Measurements from ENCODE around the gene MCF2L2.
A peak's percentile ranks its signal among the peaks of the same experiment; 100 is the strongest.
"Not testable (repeated sequence)": the region's sequence is repeated elsewhere in the genome, so short reads cannot be mapped to it uniquely, and the experiment has no call there.

MCF2L2 gene

DNA sequence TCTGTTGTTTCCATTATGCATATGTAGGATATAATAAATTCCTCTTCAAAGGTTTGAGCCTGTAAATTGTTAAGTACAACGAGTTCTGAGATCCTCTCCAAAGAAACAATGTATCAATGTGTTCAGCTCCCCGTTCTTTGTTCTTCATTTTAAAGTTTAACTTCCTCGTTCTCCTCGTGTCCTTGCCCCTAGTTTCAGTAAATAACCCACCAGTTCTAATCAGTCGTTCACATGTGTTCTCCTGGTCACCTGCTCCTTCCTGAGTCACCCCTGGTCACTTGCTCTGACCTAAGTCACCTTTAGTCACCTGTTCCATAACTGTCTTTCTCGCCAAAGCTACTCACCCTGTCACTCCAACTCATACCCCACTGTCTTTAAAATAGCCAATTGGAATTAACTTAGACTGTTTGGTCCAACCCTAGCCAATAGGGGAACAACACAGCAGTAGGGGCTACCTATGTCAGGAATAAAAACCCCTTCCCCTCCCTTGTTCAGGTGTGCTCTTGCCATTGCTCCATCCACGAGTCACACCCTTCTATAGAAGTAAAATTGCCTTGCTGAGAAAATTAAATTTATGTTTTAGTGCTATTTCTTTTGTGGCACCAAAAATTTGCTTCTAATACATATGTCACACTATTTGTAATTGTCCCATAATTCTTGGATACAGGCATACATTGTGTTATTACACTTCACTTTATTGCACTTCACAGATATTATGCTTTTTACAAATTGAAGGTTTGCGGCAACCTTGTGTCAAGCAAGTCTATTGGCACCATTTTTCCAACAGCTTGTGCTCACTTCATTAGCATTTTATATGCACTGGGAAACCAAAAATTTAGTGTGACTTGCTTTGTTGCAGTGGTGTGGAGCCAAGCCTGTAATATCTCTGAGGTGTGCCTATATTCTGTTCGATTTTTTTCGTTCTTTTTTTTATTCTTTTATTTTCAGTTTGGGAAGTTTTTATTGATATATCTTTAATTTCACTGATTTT is 15.3 kb upstream of the MCF2L2 start:
- no peak for DNase-seq (ENCODE audit: low read depth in 2 of 2)

DNA sequence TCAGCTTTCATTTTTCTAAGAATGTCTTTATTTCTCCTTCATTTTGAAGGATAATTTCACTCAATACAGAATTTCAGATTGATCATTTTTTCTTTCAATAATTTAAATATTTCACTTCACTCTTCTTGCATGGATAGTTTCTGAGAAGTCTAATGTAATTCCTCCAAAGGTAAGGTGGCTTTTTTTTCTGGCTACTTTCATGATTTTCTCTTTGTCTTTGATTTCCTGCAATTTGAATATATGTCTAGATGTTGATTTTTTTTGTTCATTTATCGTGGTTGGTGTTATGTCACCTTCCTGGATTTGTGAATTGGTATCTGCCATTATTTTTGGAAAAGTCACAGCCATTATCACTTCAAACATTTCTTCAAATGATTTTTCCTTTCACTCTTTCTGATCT is 14.6 kb upstream of the MCF2L2 start:
- DNase-seq (ENCODE audit: low read depth in 2 of 2): no peak

DNA sequence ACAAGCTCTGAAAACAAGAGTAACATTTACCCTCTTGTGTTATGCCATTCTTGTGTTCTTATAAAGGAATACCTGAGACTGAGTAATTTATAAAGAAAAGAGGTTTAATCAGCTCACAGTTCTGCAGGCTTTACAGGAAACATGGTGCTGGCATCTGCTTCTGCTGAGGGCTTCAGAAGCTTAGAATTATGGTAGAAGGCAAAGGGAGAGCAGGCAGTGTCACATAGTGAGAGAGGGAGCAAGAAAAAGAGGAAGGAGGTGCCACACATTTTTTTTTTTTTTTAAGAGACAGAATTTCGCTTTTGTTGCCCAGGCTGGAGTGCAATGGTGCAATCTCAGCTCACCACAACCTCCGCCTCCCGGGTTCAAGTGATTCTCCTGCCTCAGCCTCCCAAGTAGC is 12.1 kb upstream of the MCF2L2 start:
- DNase-seq (ENCODE audit: low read depth in 2 of 2): not testable (repeated sequence)

DNA sequence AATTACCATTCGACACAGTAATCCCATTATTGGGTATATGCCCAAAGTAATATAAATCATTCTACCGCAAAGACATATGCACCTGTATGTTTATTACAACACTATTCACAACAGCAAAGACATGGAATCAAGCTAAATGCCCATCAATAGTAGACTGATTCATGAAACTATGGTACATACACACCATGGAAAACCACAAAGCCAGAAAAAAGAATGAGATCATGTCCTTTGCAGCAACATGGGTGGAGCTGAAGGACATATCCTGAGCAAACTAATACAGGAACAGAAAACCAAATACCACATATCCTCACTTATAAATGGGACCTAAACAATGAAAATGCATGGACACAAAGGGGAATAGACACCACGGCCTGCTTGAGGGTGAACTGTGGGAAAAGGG is 11.1 kb upstream of the MCF2L2 start:
- DNase-seq (ENCODE audit: low read depth in 2 of 2): no peak

DNA sequence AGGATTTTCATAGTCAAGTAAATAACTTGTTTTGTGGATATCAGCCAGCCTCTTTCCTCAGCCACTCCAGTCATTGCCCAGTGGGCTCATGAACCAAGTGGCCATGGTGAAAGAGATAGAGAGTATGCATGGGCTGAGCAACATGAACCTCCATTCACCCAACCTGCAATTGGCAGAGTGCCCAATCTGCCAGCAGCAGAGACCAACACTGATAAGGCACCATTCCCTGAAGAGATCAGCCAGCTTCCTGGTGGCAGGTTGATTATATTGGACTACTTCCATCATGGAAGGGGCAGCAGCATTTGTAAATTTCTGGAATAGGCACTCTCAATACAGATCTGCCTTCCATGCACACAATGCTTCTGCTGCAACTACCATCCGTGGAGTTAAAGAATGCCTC is 10.3 kb upstream of the MCF2L2 start:
- DNase-seq (ENCODE audit: low read depth in 2 of 2): no peak

DNA sequence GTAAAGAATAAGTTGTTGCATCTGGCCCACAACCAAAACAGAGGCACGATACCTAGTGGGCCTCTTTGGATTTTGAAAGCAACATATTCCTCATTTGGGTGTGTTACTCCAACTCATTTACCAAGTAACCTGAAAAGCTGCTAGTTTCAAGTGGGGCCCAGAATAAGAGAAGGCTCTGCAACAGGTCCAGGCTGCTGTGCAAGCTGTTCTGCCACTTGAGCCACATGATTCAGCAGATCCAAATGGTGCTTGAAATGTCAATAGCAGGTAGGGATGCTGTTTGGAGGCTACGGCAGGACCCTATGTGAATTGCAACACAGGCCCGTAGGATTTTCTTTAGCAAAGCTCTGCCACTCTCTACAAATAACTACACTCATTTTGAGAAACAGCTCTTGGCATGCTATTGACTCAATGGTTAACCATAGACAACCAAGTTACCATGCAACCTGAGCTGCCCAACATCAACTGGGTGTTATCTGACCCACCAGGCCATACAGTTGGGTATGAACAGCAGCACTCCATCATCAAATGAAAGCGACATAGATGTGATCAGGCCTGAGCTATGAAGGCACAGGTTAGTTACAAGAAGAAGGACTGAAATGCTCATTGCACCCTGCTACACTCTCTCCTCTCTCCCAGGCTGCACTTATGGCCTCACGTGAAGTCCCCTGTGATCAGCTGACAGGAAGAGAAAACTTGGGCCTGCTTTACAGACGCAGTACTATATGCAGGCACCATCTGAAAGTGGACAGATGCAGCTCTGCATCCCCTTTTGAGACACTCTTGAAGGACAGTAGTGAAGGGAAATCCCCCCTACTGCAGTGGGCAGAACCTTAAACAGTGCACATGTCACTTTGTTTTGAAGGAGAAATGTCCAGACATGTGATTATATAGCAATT is 9.5 kb upstream of the MCF2L2 start:
- no peak for DNase-seq (ENCODE audit: low read depth in 2 of 2)

DNA sequence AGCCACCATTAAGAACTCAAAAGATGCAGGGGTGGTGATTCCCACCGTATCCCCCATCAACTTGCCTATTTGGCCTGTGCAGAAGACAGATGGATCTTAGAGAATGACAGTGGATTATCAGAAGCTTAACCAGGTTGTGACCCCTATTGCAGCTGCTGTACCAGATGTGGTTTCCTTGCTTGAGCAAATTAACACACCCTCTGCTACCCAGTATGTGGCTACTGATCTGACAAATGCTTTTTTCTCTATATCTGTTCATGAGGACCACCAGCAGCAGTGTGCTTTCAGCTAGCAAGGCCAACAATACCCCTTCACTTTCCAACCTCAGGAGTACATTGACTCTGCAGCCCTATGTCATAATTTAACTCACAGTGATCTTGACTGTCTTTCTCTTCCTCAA is 8.6 kb upstream of the MCF2L2 start:
- DNase-seq (ENCODE audit: low read depth in 2 of 2): no peak

DNA sequence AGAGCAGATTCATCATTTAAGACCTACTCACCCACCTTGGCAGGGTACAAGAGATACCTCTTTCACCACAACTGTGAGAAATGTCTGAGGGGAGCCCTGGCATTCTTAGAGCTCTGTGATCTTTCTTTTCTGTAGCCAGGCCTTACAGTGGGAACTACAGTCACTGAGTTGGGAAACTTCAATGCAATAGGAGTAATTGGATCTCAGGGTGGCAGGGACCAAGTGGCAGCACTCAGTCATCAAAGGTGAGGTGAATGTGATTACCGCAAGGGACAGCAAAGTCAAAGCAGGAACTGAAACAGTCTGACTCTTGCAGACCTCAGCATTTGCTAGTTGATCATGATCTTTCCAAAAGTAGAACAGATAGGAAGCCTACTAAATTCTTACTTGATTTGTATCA is 7.2 kb upstream of the MCF2L2 start:
- peak in 1 of 2 donors; percentile 36 for DNase-seq (ENCODE audit: low read depth in 2 of 2)

DNA sequence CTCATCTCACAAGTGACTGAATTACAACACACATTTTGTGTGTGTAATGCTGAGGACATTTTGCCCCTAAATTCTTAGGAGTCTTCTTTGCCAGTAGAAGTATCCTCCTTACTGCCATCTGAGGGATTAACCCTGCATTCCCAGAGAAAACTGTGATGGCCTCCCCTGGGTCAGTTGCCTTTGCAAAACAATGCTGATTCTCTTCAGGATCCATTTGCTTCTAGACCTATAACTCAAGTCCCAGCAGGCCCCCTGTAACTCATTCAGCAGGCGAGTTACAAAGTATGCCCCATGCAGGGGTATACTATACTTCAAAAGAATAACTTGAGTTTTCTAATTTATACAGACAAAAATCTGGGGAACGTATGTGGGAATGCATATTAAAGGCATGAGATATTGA is 6.6 kb upstream of the MCF2L2 start:
- DNase-seq (ENCODE audit: low read depth in 2 of 2): no peak

DNA sequence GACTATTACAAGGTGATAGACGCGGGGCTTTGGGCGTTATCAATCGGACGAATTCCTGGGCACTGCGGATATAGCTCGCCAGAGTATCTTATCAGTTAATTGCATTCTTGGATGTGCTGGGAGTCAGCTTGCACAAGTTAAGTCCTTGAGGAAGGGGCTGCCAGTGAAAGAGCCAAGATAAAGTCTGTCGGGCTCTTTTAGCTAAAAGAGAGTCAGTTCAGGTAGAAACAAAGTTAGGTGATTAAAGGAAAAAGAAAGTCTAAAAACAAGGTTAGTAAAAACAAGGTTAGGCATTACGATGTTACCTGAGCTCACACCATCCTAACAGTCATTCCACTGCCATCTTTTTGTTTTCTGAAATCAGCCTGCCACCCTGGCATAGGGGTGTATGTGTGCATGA is 6.1 kb upstream of the MCF2L2 start:
- DNase-seq (ENCODE audit: low read depth in 2 of 2): no peak

DNA sequence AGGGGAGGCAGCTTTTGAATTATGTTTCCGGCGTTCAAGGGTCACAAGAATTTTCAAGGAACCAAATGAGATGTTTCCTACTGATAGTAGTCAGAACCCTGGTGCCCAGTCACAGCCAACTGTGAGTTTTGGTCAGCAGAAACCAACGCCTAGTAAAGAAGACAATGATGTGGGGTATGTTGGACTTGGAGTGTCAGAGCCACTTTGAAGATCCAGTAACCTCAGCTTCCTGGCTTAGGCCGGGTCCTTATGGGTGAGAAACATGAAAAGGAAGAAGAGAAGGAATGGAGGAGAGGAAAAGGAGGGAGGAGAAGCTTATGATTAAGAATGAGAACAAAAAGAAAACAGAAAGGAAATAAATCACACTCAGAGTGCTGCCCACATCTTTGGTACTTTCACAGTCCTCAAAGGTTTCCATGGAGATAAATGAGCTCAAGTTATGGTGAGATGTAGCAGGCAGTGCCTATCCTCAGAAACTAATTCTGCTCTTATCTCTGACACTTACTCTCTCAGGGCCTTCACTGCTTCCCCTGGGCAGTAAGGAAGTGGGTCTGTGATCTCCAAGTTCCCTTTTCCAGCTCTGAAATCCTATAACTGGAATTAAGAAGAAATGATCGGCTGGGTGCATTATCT is 2.0 kb upstream of the MCF2L2 start:
- peak in 1 of 2 donors; percentile 23 for DNase-seq (ENCODE audit: low read depth in 2 of 2)

DNA sequence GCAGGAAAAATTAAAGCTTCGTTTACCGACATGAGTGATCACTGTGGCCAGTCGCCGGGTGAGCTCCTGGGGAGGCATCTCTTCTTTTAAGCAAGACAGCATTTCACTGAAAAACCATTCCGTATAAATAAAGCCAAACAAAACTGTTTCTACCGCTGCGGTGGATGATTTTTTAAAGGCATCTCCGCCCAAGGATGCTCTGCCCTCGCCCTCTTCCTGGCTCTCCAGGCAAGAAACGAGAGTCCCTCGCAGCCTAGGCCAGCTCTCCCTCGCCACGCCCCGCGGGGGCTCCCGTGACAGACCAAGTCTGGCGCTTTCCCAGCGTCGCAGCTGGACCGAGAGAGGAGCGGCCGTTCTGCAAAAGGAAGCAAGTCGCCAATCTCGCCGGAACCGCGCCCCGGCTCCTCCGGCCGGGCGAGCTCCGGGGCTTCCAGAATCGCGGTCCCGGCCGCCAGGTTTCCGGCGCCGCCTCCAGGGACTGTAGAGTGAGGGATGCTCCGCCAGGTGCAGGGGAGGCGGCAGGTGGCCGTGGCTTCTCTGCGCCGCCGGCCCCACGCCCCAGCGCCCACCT is 458 bp downstream of the MCF2L2 start:
- DNase-seq (ENCODE audit: low read depth in 2 of 2): peak in 1 of 2 donors; percentile 14

DNA sequence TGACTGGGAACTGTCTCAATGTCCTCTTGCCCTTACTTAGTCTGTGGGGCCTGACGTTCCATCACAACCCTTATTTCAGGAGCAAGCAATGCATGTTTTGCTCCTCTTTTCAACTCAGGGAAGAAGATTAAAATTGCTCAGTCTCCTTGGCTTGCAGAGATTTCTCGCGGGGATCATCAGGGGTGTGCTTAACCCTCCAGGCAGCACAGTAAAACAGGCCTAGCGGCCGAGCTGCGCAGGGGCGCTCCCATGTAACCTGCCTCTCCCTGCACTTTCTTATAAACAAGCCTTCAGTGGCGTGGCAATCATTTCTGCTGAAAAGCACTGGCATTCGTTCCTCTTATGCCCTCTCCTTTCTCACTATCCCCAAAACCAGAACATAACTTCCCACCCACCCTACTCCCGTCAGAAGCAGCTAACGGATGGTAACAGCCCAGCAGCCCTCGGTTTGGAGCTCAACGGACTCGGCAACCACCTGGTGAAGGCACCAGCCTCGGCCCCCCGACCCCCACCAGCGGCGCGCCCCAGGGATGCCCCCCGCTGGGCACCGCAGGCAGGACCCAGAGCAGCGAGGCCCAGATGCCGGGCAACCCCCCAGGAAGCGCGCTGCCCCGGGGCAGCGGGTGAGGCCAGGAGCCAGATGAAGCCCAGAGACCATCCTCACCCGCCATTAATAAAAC is 1.1 kb downstream of the MCF2L2 start:
- DNase-seq (ENCODE audit: low read depth in 2 of 2): no peak

DNA sequence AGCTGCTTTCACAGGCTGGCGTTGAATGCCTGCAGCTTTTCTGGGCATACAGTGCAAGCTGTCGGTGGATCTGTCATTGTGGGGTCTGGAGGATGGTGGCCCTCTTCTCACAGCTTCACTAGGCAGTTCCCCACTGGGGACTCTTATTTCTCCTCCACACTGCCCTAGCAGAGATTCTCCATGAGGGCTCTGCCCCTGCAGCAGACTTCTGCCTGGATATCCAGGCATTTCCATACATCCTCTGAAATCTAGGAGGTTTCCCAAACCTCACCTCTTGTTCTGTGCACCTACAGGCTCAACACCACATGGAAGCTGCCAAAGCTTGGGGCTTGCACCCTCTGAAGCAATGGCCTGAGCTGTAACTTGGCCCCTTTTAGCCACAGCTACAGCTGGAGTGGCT is 9.6 kb downstream of the MCF2L2 start:
- DNase-seq (ENCODE audit: low read depth in 2 of 2): not testable (repeated sequence)

DNA sequence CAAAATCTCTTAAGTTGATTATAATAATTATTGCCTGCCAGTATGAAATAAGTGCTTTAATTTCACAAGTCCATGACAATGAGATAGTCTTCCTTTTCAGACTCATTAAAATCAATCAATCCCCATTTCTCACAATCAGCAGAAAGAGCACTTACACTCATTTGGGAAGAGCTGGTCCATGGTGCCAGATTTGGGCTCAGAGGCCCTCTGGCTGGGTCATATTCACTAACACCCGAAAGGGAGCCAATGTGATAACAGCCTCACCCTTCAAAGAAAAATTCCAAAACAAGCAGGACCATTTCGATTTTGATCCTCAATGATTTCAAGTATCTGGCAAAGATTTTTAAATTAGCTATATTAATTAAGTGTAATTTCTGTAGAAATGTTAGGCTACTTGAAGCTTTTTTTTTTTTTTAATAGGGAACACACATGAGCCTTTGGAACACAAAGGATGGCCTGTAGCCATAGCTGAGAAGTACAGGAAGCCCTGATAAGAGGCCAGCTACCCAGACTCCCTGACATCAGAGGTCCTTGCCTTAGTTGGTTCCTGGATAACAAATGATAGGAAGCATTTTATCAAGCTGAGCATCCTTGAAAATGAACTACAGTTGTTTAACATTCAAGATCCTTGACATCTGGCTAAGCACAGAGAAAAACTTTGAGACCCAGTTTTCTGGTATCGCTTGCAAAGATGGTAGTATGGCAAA is 17.1 kb downstream of the MCF2L2 start:
- no peak for DNase-seq (ENCODE audit: low read depth in 2 of 2)

DNA sequence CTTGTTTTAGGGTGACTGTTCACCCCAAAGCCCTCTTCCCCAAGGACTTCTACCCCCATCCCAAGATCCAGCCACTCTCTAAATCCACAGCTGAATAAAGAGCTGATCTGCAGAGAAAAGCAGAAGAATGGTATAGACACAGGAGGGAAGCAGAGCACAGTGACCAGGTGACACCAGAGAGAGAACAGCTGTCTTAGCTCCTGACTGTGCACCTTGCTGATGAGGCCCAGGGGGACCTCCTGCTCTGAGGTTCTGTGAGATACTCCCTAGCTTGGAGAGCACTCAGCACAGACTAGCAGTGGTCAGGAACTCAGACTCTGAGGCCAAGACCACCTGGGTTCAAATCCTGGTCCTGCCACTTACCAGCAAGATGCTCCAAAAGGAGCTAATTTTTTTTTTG is 17.7 kb downstream of the MCF2L2 start:
- DNase-seq (ENCODE audit: low read depth in 2 of 2): no peak

DNA sequence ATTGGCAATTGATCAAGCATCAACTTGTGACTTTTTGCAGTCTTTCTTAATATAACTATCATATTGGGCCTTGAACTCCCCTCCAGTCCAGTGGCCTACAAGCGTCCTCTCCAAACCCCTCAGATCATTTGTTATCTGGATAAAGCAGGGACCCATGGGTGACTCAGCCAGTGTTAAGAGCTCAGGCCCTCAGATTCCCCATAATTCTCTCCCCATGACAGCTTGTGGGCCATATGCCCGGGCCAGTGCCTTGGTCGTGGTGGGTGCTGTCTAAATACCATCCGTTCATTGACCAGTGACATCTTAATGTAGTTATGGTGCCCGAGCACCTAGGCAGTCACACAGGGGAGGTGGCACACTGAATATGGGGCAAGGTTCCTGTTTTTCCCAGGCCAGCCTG is 18.1 kb downstream of the MCF2L2 start:
- no peak for DNase-seq (ENCODE audit: low read depth in 2 of 2)

DNA sequence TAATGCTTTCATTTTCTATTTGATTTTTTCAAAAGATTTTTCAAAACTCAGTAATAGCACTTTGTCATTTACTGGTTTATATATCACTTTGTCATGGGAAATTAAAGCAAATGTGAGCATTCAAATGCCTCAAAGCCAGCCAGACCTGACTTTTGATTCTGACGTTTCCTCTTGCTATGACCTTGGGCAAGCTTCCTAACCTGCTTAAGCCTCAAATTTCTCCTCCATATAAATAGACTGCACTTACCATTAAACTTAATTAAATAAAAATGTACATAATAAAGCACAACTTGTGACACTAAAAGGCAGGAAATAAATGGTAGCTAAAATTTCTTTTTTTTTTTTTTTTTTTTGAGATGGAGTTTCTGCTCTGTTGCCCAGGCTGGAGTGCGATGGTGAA is 19.2 kb downstream of the MCF2L2 start:
- no peak for DNase-seq (ENCODE audit: low read depth in 2 of 2)

DNA sequence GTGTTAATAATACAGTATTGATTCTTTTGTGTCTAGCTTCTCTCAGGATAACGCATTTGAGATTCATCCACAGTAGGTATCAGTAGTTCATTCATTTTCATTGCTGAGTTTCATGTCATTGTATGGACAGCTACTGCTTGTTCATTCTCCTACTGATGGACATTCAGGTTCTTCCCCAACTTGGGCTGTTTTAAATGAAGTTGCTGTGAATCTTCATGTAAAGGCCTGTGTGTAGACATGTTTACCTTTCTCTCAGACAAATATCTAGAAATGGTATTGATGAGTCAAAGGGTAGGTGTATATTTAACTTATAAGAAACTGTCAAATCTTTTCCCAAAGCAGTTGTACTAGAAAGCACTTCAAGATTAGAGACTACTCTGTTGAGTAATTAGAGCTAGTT is 26.7 kb downstream of the MCF2L2 start:
- no peak for DNase-seq (ENCODE audit: low read depth in 2 of 2)

DNA sequence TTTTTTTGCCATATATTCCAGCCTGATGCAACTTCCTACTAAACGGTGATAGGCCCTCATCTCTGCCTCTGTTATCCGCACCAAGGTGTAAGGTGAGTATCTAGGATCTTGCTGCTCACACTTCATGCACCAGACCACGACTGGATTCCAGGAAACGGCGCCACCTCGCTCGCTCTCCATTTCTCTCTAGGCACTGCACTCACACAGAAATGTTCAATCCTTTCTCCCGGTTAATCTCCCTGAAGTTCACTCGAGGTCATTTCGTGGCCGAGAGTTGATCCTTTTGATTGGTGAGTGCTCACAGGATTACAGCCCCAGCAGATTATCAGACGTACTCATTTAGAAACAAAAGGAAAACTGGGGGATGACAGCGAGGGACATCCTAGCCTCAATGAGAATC is 28.1 kb downstream of the MCF2L2 start:
- DNase-seq (ENCODE audit: low read depth in 2 of 2): no peak

All from stimulated activated CD4-positive, alpha-beta T cell treated with anti-CD3 and anti-CD28 coated beads, Interleukin-4, amount 100 ng/mL, for 48 hours (primary cell).